ENCODE data around the gene CALML5. TPM values are rescaled to one million over a fixed set of nuclear protein-coding genes. Genes with fewer than 3 reads are reported as not detected.

CALML5 gene
- total RNA-seq (2022; extraction: Qiagen RNA extraction; ENCODE audit: low read depth), result not detected in 5 replicates

DNA sequence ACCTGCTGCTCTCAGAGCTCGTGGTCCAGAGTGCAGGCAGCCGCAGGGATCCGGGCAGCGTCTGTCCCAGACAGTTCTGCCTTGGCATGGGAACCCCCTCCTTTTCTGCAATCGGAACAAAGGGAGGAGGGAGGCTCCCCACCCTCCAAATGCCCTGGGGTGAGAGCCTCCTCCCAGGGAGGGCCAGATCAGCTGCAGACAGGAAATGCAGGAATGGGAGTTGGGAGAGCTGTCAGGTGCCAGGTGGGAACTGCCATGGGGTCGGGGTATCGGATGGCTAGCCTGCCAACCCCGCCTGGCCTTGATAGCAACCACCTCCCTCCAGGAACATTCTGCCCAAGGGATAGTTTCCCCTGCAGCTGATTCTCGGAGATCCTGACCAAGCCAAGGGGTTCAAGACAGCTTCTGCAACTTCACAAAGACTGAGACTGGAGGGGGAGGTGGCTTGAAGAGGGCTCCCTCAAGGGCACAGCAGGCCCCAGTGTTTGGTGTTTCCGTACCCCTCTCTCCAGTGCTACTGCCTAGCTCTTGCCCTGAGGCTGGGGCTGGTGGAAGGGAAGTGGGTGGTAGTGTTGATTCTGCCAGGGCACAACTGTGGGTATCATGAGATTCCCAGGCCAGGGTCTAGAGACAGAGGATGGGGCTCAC lies at the start of gene CALML5:
CALML5 (minus strand) TSS at position 78 of the 648 bp plus-strand sequence. CDS start 132 bp downstream, outside the sequence.

DNA sequence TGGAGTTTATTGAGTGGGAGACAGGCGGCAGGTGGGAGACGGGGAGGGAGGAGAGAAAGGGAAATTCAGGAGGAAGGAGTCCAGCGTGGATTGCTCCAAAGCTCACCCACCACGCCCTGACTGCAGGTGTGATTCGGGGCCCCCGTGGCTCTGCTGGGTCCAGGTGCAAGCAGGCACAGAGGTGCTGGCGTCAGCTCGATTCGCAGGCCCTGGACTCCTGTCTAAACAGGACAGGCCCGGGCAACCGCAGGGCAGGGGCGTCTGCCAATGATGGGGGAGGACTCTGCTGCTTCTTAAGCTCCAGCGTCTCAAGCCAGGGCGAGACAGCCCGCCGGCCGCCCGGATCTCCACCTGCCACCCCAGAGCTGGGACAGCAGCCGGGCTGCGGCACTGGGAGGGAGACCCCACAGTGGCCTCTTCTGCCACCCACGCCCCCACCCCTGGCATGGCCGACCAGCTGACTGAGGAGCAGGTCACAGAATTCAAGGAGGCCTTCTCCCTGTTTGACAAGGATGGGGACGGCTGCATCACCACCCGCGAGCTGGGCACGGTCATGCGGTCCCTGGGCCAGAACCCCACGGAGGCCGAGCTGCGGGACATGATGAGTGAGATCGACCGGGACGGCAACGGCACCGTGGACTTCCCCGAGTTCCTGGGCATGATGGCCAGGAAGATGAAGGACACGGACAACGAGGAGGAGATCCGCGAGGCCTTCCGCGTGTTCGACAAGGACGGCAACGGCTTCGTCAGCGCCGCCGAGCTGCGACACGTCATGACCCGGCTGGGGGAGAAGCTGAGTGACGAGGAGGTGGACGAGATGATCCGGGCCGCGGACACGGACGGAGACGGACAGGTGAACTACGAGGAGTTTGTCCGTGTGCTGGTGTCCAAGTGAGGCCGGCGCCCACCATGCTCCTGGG lies 25.5 kb upstream of the CALML5 start, which contains the start of gene CALML3:
CALML3 (plus strand) TSS at position 321 of the 920 bp plus-strand sequence; CDS start at position 446, 125 bp downstream.

Other genes with a start within 250 kb of the CALML5 start
- gene UCN3, start 134.6 kb downstream of the CALML5 start, total RNA-seq (2022; extraction: Qiagen RNA extraction; ENCODE audit: low read depth), result not detected in 5 replicates
- gene TUBAL3, start 94.7 kb downstream of the CALML5 start, total RNA-seq (2022; extraction: Qiagen RNA extraction; ENCODE audit: low read depth), result 0.19 to 0.50 TPM (median 0.27 TPM) in 5 replicates
- gene NET1, start 87.0 kb downstream of the CALML5 start, total RNA-seq (2022; extraction: Qiagen RNA extraction; ENCODE audit: low read depth), result 46.0 to 69.0 TPM (median 62.3 TPM) in 5 replicates
- gene CALML3, start 25.4 kb upstream of the CALML5 start, total RNA-seq (2022; extraction: Qiagen RNA extraction; ENCODE audit: low read depth), result not detected in 5 replicates
- gene ASB13, start 167.0 kb upstream of the CALML5 start, total RNA-seq (2022; extraction: Qiagen RNA extraction; ENCODE audit: low read depth), result 17.9 to 25.0 TPM (median 21.1 TPM) in 5 replicates
- gene TASOR2, start 185.3 kb upstream of the CALML5 start, total RNA-seq (2022; extraction: Qiagen RNA extraction; ENCODE audit: low read depth), result 22.1 to 39.4 TPM (median 35.8 TPM) in 5 replicates

Data from A549 treated with GW870086 at 1 μM for 4 hours (cell line).